Suprapubic skin (tissue), 4 donors: ENCODE results near the gene FOXL3. TPM values are rescaled to one million over a fixed set of nuclear protein-coding genes. Genes with fewer than 3 reads are reported as not detected.
"Not testable (repeated sequence)": the region's sequence is repeated elsewhere in the genome, so short reads cannot be mapped to it uniquely, and the experiment has no call there.

Experiments used
- DNase-seq, 2 donors: peaks; one replicate each; pipeline ENCODE4 v3.0.0-alpha.2; 2019; ENCODE audit warnings: low spot score in 2 of 2
- H3K27ac ChIP-seq: fragments of 200-600 bp; sonication (generic); one replicate; pipeline ENCODE4 v1.5.1; 2019
- H3K27me3 ChIP-seq: fragments of 200-600 bp; sonication (generic); one replicate; pipeline ENCODE4 v1.5.1; 2019
- H3K36me3 ChIP-seq: fragments of 200-600 bp; sonication (generic); one replicate; pipeline ENCODE4 v1.5.1; 2019
- H3K4me1 ChIP-seq: fragments of 200-600 bp; sonication (generic); one replicate; pipeline ENCODE4 v1.5.1; 2019
- H3K4me3 ChIP-seq: fragments of 200-600 bp; sonication (generic); one replicate; pipeline ENCODE4 v1.5.1; 2019; ENCODE audit warnings: mild to moderate bottlenecking
- H3K9me3 ChIP-seq: fragments of 200-600 bp; sonication (generic); one replicate; pipeline ENCODE4 v1.5.1; 2019
- EP300 ChIP-seq: sonication (generic); formaldehyde crosslinking; IDR thresholded peaks from one replicate; pipeline ENCODE4 v1.6.1; 2017; ENCODE audit warnings: antibody characterized with exemption
- POLR2A ChIP-seq, 2 donors: fragments of 450-650 bp; IDR thresholded peaks; one replicate each; pipeline ENCODE4 v1.6.1; 2017; ENCODE audit warnings: antibody characterized with exemption in 2 of 2, mild to moderate bottlenecking in 2 of 2, moderate library complexity in 2 of 2
- POLR2AphosphoS5 ChIP-seq, 3 donors: sonication (generic); formaldehyde crosslinking; IDR thresholded peaks; one replicate each; pipeline ENCODE4 v1.6.1; 2017; ENCODE audit warnings: antibody characterized with exemption in 3 of 3
- WGBS: methylation state at CpG from one replicate; pipeline ENCODE4 v1.1.5; 2018; 5-methylcytosine and 5-hydroxymethylcytosine counted together
- total RNA-seq, 4 donors: library from RNA; depleted of rRNA; stranded (reverse); fragments of >200 nt; gene quantifications; one replicate each; pipeline ENCODE4 v1.1.0, GENCODE V29; 2016
- TF ChIP-seq, protein P1 (sequence below), 2 donors: fragments of 200-600 bp in 1 of 2; fragments of 450-650 bp in 1 of 2; sonication (generic) in 1 of 2; IDR thresholded peaks; one replicate each; pipeline ENCODE4 v1.5.1; 2016 to 2019; ENCODE audit warnings: antibody characterized with exemption in 2 of 2, mild to moderate bottlenecking in 1 of 2, moderate library complexity in 1 of 2

Gene FOXL3
- total RNA-seq, 4 donors from 2014 or later = not detected

DNA sequence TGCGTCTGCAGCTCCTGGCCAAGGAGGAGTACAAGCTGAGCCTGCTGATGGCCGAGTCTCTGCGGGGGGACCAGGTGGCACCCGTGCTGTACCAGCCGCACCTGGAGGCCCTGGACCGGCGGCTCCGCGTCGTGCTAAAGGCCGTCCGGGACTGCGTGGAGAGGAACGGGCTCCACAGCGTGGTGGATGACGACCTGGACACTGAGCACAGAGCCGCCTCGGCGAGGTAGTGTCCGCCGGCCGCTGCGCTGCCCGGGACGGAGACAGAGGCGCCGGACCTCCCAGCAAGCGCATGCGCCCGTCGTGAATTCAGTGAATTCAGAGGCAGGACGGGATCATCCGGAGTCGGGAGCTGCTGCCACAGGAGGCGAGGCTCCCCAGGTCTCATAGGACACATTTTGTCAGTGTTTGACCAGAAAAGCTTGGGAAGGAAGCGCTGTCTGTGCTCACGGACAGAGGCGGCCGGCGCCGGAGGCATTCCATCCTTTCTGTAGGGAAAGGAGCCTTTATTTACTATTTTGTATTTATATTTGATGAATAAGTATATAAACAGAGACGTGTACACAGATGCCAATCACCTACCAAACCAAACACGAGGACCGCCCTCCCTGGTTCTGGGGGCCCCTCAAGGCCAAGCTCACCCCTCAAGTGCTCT, 30.1 kb upstream of the FOXL3 start:
- Histone ChIP-seq H3K4me3 (no peak overlapping the region), H3K27me3 (no peaks in the 10 kb centered on the region), H3K27ac (no peak overlapping the region), H3K9me3 (peaks cover 9% of the 10 kb centered on the region), H3K4me1 (peaks cover 8% of the 10 kb centered on the region), H3K36me3 (peaks cover 50% of the 10 kb centered on the region)
- TF ChIP-seq POLR2A (IDR thresholded peaks at IDR 0.05) = no peak
- TF ChIP-seq POLR2AphosphoS5 (IDR thresholded peaks at IDR 0.05) = no peak
- TF ChIP-seq, protein P1, sequence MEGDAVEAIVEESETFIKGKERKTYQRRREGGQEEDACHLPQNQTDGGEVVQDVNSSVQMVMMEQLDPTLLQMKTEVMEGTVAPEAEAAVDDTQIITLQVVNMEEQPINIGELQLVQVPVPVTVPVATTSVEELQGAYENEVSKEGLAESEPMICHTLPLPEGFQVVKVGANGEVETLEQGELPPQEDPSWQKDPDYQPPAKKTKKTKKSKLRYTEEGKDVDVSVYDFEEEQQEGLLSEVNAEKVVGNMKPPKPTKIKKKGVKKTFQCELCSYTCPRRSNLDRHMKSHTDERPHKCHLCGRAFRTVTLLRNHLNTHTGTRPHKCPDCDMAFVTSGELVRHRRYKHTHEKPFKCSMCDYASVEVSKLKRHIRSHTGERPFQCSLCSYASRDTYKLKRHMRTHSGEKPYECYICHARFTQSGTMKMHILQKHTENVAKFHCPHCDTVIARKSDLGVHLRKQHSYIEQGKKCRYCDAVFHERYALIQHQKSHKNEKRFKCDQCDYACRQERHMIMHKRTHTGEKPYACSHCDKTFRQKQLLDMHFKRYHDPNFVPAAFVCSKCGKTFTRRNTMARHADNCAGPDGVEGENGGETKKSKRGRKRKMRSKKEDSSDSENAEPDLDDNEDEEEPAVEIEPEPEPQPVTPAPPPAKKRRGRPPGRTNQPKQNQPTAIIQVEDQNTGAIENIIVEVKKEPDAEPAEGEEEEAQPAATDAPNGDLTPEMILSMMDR (IDR thresholded peaks at IDR 0.05) = no peak
- no peak for TF ChIP-seq EP300
- peak in 1 of 2 donors; percentile 51 for DNase-seq
- WGBS = 94% methylated on average over 32 of the region's 44 CpGs

DNA sequence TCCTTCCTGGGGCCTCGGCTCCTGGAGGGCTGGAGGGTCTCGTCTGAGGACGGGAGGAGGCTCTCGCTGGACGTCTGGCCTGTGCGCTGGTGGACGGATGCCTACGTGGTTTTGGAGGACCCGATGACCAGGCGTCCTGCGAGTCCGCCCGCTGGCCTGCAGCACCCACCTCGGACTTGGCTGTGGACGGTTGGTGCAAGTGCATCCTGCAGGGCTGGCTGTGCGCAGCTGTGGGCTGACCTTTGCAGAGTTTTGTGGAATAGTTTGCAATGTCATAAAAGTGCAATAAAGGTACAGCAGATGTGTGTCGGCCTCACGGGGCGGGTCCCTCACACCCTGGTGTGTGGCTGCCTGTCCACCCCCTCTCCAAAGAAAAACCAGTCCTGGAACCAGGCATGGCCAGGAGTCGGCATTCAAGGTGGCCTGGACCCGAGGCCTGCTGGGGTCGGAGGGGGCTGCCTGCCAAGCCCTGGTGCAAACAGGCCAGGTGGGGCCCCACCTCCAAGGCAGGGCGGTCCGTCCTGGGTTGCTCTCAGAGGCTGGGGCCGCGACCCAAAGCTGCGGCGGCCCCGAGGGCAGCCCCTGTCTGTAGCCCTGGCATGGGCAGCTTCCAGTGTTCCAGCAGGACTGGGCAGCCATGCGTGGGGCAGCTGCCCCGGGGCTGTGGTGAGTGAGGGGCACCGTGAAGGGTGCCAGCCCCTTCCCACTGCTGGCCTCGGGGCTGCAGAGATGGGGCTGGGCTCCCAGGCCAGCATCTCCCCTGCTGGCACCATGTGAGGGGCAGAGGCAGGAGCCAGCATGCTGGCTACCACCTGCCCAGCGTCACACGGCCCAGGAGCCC, 29.3 kb upstream of the FOXL3 start:
- H3K4me3 ChIP-seq = no peak overlapping the region
- no peak for TF ChIP-seq POLR2AphosphoS5 (IDR thresholded peaks at IDR 0.05)
- WGBS = 88% methylated on average over 24 of the region's 35 CpGs
- DNase-seq = peak in 1 of 2 donors; percentile 59
- H3K4me1 ChIP-seq = peaks cover 12% of the 10 kb centered on the region
- peaks cover 50% of the 10 kb centered on the region for H3K36me3 ChIP-seq
- no peak overlapping the region for H3K27ac ChIP-seq
- H3K27me3 ChIP-seq = no peaks in the 10 kb centered on the region
- H3K9me3 ChIP-seq = peaks cover 9% of the 10 kb centered on the region

DNA sequence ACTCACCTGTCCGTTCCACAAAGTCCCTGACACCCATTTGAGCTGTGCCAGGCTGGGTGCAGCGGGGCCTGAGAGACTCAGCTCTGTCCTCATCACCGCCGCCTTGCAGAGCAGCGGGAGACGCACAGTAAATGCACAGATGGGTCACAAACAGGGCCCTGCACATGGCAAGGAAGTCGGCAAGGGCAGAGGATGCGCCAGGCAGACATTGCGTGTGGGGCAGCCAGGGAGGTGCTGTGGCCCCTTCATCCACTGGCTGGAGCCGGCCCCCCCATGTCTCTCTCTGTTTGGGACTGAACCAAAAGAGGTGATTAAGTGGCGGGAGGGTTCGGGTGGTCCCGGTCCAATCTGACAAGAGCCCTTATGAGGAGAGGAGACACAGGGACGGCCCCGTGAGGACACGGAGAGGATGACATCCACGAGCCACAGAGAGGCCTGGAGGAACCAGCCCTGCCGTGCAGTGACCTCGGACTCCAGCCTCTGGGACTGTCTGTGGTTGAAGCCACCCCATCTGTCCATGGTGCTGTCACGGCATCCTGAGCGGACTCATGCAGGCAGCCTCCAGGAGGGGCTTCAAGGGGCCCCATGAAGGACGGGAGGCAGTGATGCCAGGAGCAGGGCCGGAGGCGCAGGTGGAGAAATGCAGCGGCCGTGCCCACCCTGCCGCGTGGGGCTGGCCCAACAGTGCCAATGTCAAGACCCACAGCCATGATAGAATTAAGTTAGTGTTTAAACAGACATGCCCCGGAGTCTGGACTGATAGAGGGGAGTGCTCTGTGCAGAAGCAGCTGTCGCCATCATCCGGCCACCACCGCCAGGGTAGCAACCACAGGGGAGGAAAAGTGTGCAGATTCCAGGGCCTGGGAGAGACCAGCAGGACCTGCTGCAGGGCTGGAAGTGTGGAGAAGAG, 28.4 kb upstream of the FOXL3 start:
- H3K36me3 ChIP-seq = peaks cover 43% of the 10 kb centered on the region
- 96% methylated on average over 17 of the region's 32 CpGs for WGBS
- peaks cover 9% of the 10 kb centered on the region for H3K9me3 ChIP-seq
- H3K4me1 ChIP-seq = peaks cover 12% of the 10 kb centered on the region
- DNase-seq = peak in 1 of 2 donors; percentile 53
- no peaks in the 10 kb centered on the region for H3K27me3 ChIP-seq
- no peak overlapping the region for H3K4me3 ChIP-seq
- H3K27ac ChIP-seq = no peak overlapping the region
- TF ChIP-seq POLR2A (IDR thresholded peaks at IDR 0.05) = no peak
- no peak for TF ChIP-seq EP300
- TF ChIP-seq, protein P1 (IDR thresholded peaks at IDR 0.05) = no peak
- no peak for TF ChIP-seq POLR2AphosphoS5 (IDR thresholded peaks at IDR 0.05)

GRCh38 chr7:262251-262572, 27.8 kb upstream of the FOXL3 start:
- H3K4me1 ChIP-seq = peaks cover 12% of the 10 kb centered on the region
- H3K36me3 ChIP-seq = peaks cover 37% of the 10 kb centered on the region
- peaks cover 4% of the 10 kb centered on the region for H3K27me3 ChIP-seq
- DNase-seq = peak in 1 of 2 donors; percentile 46
- no peak overlapping the region for H3K27ac ChIP-seq
- WGBS = 95% methylated on average over 9 of the region's 9 CpGs
- TF ChIP-seq EP300 (no peak), POLR2AphosphoS5 (IDR thresholded peaks at IDR 0.05) (no peak)
- TF ChIP-seq, protein P1 (IDR thresholded peaks at IDR 0.05) = no peak
- H3K9me3 ChIP-seq = peaks cover 9% of the 10 kb centered on the region
- H3K4me3 ChIP-seq = no peak overlapping the region

DNA sequence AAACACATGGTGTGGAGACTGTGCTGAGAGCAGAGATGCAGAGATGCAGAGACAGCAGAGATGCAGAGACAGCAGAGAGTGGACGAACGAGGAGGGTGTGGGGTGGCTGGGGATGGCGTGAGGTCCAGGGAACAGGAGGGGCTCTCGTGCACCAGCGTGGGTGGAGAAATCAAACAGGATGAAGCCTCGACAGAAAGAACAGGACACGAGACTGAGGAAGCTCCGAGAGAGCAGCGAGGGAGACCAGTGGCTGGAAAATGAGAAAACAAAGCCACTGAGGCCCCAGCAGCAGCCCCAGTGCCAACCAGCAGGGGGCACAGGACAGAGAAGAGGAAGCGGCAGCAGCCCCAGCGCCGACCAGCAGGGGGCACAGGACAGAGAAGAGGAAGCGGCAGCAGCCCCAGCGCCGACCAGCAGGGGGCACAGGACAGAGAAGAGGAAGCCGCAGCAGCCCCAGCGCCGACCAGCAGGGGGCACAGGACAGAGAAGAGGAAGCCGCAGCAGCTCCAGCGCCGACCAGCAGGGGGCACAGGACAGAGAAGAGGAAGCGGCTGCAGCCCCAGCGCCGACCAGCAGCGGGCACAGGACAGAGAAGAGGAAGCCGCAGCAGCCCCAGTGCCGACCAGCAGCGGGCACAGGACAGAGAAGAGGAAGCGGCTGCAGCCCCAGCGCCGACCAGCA, 27.2 kb upstream of the FOXL3 start:
- H3K27ac ChIP-seq, H3K27me3 ChIP-seq, H3K9me3 ChIP-seq, H3K4me3 ChIP-seq: not testable (repeated sequence)
- peaks cover 12% of the 10 kb centered on the region for H3K4me1 ChIP-seq
- peak in 1 of 2 donors; percentile 49 for DNase-seq
- H3K36me3 ChIP-seq = peaks cover 33% of the 10 kb centered on the region
- WGBS = 84% methylated on average over 16 of the region's 31 CpGs
